ENCODE data around the gene NEUROD2. TPM values are rescaled to one million over a fixed set of nuclear protein-coding genes. Genes with fewer than 3 reads are reported as not detected.

NEUROD2 gene
- total and polyA plus RNA-seq, 2 of the 8 experiments (the other 6 are each of a cell fraction or from before 2014, with no cell fraction given): not detected

DNA sequence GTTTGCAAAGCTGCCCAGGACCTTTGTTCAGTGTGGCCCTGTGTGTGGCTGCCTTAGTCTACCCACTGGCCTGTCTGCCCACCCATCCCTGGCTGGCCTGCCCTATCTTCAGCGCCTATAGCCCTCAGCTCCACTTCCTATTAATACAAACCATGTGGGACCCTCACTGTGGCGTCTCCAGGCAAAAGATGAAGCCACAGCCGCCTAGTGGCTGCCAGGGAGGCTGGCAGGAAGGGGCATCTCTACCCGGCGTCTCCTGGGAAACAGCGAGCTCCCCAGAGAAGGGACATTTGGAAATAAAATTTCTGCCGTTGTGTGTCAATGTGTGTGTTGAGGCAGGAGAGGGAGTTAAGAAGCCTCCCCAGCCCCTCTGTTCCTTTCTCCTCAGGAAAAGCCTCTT is 31.5 kb downstream of the NEUROD2 start:
- Histone ChIP-seq H3K9me3 (ENCODE audit: insufficient read depth in 2 of 2, low read depth in 1 of 2, low read length in 1 of 2) (no peaks in the 10 kb centered on the region), H3K23ac (ENCODE audit: insufficient read length) (no peak overlapping the region), H3K79me2 (ENCODE audit: control insufficient read depth in 1 of 2, insufficient read depth in 2 of 2, low read length in 2 of 2) (no peaks in the 10 kb centered on the region), H3K23me2 (ENCODE audit: low read depth, low read length) (peaks cover 2% of the 10 kb centered on the region; the same call in 1 of the 2 replicates), H2AFZ (ENCODE audit: low read length) (no peak overlapping the region), H4K91ac (replicated peaks; ENCODE audit: insufficient read length, low read length) (no peak overlapping the region), H2AK5ac (ENCODE audit: low read depth, low read length) (no peak overlapping the region), H3K4me1 (replicated peaks in 1 of 4; ENCODE audit: control insufficient read depth in 3 of 4, insufficient read depth in 4 of 4, low read length in 3 of 4) (peaks cover 13 to 26% (median 17%) of the 10 kb centered on the region in 4 experiments), H3K27ac (ENCODE audit: low read depth, low read length) (no peak overlapping the region), H4K5ac (ENCODE audit: insufficient read length, low read depth, low read length) (no peak overlapping the region), H4K8ac (ENCODE audit: extremely low read depth, insufficient read depth, low read length) (no peak overlapping the region), H3K4ac (replicated peaks; ENCODE audit: insufficient read length, low read depth, low read length) (no peak overlapping the region), H2BK12ac (ENCODE audit: low read depth, low read length) (no peak overlapping the region; the same call in 1 of the 2 replicates), H3K79me1 (ENCODE audit: low read depth, low read length) (no peaks in the 10 kb centered on the region), H2BK120ac (replicated peaks; ENCODE audit: low read depth, low read length) (no peak overlapping the region), H3K27me3 (replicated peaks in 1 of 4; ENCODE audit: control insufficient read depth in 3 of 4, extremely low read depth in 1 of 4, insufficient read depth in 3 of 4, low read length in 3 of 4) (peaks cover 0 to 4% (median 2%) of the 10 kb centered on the region in 4 experiments; a peak in 3 of 7 replicates), H3K4me2 (ENCODE audit: insufficient read depth in 1 of 2, low read depth in 2 of 2, low read length in 2 of 2) (no peak overlapping the region), H3K56ac (replicated peaks; ENCODE audit: insufficient read length, low read depth, low read length) (no peak overlapping the region), H3K9ac (replicated peaks in 1 of 4; ENCODE audit: extremely low read depth in 1 of 4, low read depth in 3 of 4, low read length in 3 of 4) (no peak overlapping the region), H2BK15ac (ENCODE audit: low read length) (peak overlapping the region; percentile 88; the same call in 1 of the 2 replicates), H2BK5ac (ENCODE audit: low read depth, low read length) (no peak overlapping the region; the same call in 1 of the 2 replicates), H2BK20ac (ENCODE audit: low read length) (no peak overlapping the region), H3K14ac (ENCODE audit: insufficient read length) (no peak overlapping the region), H3K36me3 (ENCODE audit: control insufficient read depth in 2 of 4, insufficient read depth in 4 of 4, low read length in 3 of 4) (no peaks in the 10 kb centered on the region), H3K18ac (ENCODE audit: extremely low read depth, low read length) (no peak overlapping the region), H3K4me3 (ENCODE audit: extremely low read depth in 1 of 4, insufficient read depth in 2 of 4, low read depth in 3 of 4, low read length in 4 of 4) (no peak overlapping the region), H4K20me1 (replicated peaks in 1 of 2; ENCODE audit: control insufficient read depth in 1 of 2, insufficient read depth in 2 of 2, low read length in 2 of 2) (no peaks in the 10 kb centered on the region)
- POLR2A ChIA-PET (ENCODE audit: partially characterized antibody): interaction anchor here (0.7 to 0.9 kb wide), 4 partner anchors 9 to 125 kb away, joined by 3 to 4 read pairs (median 3); no protein-coding TSS in a partner anchor
- 46% methylated on average over 7 of the region's 7 CpGs; no CpG with 5 or more reads in 1 of the 2 experiments for WGBS, 2 experiments (ENCODE audit: extremely low coverage in 1 of 2, insufficient coverage in 1 of 2, insufficient read length in 1 of 2, insufficient replicate concordance in 2 of 2, low coverage in 1 of 2, low lambda C conversion rate in 2 of 2, missing lambda C conversion rate in 1 of 2)
- FAIRE-seq: no peak
- peak in 1 of 2 experiments; percentile 61 for DNase-seq (ENCODE audit: low read depth in 1 of 2, low spot score in 2 of 2)
- CTCF ChIA-PET (ENCODE audit: partially characterized antibody): interaction anchor here (0.6 to 11.6 kb wide), 27 partner anchors 10 to 477 kb away, joined by 3 to 167 read pairs (median 5); partner anchors contain the start of genes ERBB2 and PPP1R1B
- TF ChIP-seq CREB1 (IDR thresholded peaks at IDR 0.05) (0 out of 2 replicates have a peak, but pooled peaks have one; percentile 42), SRF (IDR thresholded peaks at IDR 0.05; ENCODE audit: low read depth, low read length) (no peak), POLR2AphosphoS5 (IDR thresholded peaks at IDR 0.05; ENCODE audit: low read depth, low read length) (no peak), SP2 (IDR thresholded peaks at IDR 0.05; ENCODE audit: low read length) (no peak), PHF8 (conservative IDR thresholded peaks at IDR 0.05; ENCODE audit: low read depth, low read length) (no peak), BACH1 (IDR thresholded peaks at IDR 0.05; ENCODE audit: low read length) (no peak), YY1 (IDR thresholded peaks at IDR 0.05; ENCODE audit: low read depth, low read length) (0 out of 2 replicates have a peak, but pooled peaks have one; percentile 19), RFX5 (IDR thresholded peaks at IDR 0.05; ENCODE audit: borderline replicate concordance, low read depth, low read length) (no peak), SP4 (IDR thresholded peaks at IDR 0.05; ENCODE audit: low read length) (no peak), CHD2 (IDR thresholded peaks at IDR 0.05; ENCODE audit: low read length) (no peak), RAD21 (IDR thresholded peaks at IDR 0.05 in 1 of 2, conservative IDR thresholded peaks at IDR 0.05 in 1 of 2; ENCODE audit: low read depth in 2 of 2, low read length in 2 of 2) (peak; percentile 58 to 70), CBX5 (IDR thresholded peaks at IDR 0.05; ENCODE audit: low read depth, low read length) (no peak)
- TF ChIP-seq, protein P1, sequence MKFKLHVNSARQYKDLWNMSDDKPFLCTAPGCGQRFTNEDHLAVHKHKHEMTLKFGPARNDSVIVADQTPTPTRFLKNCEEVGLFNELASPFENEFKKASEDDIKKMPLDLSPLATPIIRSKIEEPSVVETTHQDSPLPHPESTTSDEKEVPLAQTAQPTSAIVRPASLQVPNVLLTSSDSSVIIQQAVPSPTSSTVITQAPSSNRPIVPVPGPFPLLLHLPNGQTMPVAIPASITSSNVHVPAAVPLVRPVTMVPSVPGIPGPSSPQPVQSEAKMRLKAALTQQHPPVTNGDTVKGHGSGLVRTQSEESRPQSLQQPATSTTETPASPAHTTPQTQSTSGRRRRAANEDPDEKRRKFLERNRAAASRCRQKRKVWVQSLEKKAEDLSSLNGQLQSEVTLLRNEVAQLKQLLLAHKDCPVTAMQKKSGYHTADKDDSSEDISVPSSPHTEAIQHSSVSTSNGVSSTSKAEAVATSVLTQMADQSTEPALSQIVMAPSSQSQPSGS (IDR thresholded peaks at IDR 0.05; ENCODE audit: low read length): no peak
